GM18519 (cell line): ENCODE measurements around the gene DNAI1.
"Not testable (repeated sequence)": the region's sequence is repeated elsewhere in the genome, so short reads cannot be mapped to it uniquely, and the experiment has no call there.

Experiments used
- ATAC-seq: cut with Tn5 transposase; IDR thresholded peaks from one replicate; pipeline ENCODE4 v1.9.1; 2021; ENCODE audit warnings: mild to moderate bottlenecking, moderate library complexity; ENCODE audit not compliant: unreplicated experiment, low FRiP score

DNAI1 gene

GRCh38 chr9:34526026-34526425, 67.4 kb downstream of the DNAI1 start:
- no peak for ATAC-seq

DNA sequence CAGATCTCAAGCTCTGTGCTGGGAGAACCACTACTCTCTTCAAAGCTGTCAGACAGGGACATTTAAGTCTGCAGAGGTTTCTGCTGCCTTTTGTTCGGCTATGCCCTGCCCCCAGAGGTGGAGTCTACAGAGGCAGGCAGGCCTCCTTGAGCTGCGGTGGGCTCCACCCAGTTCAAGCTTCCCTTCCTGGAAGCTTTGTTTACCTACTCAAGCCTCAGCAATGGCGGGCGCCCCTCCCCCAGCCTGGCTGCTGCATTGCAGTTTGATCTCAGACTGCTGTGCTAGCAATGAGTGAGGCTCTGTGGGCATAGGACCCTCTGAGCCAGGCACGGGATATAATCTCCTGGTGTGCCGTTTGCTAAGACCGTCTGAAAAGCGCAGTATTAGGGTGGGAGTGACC, 73.4 kb downstream of the DNAI1 start:
- not testable (repeated sequence) for ATAC-seq

DNA sequence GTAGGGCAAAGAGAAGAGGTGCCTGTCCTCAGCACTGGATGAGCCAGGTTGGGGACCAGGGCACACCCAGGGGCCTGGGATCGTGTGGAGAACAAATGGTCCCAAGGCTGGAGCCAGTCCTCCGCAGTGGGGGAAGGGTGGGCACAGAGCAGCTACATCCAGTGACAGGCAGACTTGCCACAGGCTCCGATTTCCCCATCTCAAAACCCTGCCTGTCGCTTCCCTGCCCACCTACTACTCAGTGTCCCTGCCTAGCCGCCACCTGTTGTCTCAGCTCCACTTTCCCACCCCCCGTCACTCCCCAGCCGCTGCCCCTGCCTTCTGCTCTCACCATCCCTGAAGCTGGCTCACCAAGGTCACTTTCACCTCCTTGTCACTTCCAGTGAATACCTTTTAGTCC, 78.1 kb downstream of the DNAI1 start:
- no peak for ATAC-seq

- no peak for ATAC-seq
These were observed 82.2 kb downstream of the DNAI1 start for GRCh38 chr9:34540827-34541226.

DNA sequence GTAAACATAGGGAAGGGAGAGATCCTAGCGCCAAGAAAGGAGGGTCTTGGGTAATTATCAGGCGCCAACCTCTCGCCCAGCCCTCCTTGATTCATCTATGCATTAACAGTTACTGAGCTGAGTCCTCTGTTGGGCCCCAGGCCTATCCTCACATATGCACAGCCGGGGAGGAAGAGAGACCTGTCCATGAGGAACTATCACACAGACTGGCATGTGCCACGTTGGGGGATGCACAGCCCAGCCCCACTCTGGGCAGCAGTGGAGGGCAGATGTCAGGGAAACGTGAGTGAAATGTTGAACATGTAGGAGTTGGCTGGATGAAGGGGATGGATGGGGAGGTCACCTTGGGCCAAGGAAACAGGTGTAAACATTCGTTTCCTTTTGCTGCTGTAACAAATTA, 82.9 kb downstream of the DNAI1 start:
- ATAC-seq: no peak

DNA sequence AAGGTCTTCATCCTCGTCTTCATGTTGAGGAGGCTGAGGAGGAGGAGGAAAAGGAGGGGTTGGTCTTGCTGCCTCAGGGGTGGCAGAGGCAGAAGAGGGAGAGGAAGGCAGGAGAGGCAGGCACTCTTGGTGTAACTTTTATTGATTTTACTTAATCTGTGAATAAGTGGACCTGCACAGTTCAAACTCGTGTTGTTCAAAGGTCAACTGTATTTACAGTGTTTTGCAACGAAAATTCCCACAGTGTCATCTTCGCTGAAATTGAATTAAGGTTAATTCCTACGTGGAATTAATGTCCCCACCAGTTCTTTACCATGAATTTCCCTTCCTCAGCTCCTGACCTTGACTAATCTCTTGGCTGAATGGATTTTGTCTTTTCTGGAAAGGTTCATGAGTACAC, 85.4 kb downstream of the DNAI1 start:
- ATAC-seq: no peak

- ATAC-seq: no peak
These were observed 86.9 kb downstream of the DNAI1 start for GRCh38 chr9:34545497-34545896.

DNA sequence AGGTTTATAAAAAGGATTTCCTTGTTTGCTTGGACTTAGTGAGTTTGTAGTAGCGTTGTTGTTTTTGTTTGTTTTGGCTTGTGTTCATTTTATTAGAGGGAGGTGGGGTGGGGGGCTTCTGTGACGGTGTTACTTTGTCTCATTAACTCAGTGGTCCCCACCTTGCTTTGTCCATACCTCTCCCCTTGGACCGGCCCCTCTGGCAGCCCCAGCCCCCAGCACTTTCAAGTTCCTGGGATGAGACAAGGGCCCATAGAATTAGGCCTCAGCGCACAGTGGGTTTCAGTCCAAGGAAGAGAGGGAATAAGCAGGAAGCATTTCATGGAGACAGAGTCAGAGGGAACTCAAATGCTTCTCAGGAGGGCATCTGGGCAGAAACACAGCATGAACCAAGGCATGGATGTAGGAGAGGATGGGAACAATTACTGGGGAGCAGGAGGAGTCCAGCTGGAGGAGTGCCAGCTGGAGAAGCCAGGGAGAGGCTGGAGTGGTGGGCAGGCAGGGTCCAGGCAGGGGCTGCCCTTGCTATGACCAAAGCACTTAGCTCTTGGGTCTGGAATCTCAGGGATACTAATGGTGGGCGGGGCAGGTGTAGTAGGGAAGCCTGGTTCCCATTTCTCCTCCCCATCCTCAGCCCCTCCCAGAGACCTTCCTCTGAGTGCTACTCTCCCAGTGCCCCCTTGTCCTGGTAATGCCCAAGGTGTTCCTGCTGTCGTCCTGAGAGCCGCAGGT, 87.7 kb downstream of the DNAI1 start:
- no peak for ATAC-seq

GRCh38 chr9:34546834-34547827, 88.5 kb downstream of the DNAI1 start:
- no peak for ATAC-seq

DNA sequence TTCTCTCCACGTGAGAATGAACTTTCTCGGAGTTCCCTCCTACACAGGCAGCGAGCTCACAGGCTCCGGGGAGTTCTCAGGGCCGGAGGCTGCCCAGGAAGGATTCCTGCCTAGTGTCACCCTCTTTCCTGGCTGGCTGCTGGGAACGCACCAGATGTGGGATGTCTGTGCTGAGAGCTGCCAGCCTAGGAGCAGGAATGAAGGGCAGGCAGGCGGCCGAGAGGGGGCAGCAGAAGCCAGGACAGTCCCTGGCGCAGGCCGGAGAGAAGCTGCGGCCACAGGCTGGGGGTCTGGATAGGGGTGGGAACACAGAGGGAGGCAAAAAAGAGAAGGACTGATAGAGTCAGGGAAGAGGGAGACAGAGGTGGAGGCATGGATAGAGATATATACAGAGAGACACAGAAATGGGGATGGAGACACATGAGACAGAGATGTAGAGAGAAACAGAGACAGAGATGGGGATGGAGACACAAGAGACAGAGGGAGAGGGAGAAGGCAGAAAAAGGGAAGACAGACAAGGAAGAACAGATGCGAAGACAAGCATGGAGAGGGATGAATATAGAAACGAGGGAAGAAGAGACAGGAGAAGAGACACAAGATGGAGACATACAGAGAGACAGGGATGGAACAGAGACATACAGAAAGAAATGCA, 89.5 kb downstream of the DNAI1 start:
- no peak for ATAC-seq

- no peak for ATAC-seq
These were observed 90.8 kb downstream of the DNAI1 start for GRCh38 chr9:34549407-34549732.

DNA sequence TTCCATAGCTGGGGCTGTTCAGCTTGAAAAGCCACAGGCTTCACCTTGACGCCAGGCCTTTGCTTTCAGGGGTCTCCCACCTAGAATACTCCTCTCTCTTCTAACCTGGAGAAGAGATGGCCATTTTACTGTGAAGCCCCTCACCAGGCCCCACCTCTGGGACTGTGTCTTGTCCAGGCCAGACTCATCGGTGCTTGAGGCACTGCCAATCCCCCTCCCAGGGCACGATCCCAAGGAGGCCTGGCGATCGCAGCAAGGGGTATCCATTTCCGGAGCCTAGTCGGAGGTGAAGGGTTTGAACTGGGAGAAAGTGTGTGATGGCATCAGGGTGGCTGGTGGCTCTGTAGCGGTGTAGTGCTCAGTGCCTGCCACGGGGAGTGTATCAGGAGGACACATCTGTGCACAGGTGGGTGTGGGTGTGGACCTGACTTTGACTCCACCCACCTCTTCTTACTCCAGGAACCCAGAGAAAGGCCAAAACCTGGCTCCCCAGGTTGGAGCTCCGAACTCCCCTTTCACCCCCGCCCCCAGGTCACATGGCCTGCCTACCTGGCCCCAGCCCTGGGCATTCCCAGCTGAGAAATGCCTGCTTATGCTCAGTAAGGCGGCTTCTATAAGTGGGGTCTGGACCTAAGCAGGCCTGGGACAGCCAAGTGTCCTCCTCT, 91.5 kb downstream of the DNAI1 start:
- ATAC-seq: no peak

GRCh38 chr9:34550681-34551270, 92.2 kb downstream of the DNAI1 start:
- no peak for ATAC-seq

DNA sequence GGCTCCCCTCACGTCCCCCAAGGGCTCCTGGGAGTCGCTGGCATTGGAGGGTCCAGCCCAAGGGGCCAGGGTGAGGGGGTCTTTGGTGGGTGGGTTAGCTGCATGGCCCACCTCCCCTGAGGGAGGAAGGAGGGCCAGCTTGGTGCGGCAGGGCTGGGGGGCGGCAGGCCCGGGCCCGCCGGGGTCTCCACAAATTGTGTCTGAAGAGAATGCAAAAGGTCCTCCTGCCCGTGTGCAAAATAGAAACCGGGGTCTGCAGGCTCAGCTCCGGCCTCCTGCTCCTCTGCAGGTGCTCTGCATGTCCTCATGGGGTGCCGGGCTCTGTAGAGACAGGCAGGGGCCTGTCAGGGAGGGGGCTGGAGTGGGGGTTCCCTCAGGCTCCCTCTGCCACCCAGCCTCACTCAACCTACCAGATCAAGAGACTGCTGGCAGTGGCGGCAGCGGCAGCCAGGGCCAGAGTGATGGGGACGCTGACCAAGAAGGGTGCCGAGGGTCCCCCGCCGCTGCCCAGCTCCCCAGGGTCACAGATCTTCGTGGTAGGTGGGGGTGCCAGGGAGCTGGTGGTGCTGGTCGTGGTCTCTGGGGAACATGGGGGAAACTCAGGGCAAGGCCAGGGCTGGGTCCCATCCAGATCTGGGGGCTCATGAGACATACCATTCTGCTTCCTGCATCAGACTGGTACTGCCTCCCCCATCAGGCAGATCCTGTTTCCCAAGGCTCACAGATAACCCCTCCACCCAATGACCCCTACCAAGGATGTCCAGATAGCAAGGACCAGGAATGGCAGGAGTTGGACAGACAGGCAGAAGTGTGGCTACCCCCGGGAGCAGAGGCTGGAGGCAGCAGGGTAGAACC, 93.4 kb downstream of the DNAI1 start:
- ATAC-seq: no peak

- no peak for ATAC-seq
These were observed 94.0 kb downstream of the DNAI1 start for GRCh38 chr9:34552606-34552981.

- ATAC-seq: no peak
These were observed 94.4 kb downstream of the DNAI1 start for GRCh38 chr9:34552986-34553385.

GRCh38 chr9:34553511-34554021, 95.0 kb downstream of the DNAI1 start:
- no peak for ATAC-seq

- no peak for ATAC-seq
These were observed 95.8 kb downstream of the DNAI1 start for GRCh38 chr9:34554211-34555001.

DNA sequence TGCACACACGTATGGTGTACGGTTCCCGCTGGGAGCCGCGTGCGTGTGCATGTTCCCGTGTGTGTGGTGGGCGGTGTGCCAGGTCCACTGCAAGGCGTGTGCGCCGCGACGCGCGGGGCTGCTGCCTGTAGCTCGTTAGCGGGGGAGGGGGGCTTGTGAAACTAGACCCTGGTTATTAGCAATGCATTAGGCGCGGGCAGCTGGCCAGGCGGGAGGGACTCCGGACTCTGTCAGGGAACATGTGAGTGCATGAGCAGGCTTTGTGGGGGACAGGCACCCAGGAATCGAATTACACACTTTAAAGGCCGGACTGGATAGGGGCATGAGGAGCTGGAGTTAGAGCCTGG, 96.4 kb downstream of the DNAI1 start:
- ATAC-seq: no peak
